HepG2 (cell line): ENCODE results near the gene MGAT4D. TPM values are rescaled to one million over a fixed set of nuclear protein-coding genes. Genes with fewer than 3 reads are reported as not detected.

Experiments
- EED ChIP-seq: sonication (generic); formaldehyde crosslinking; IDR thresholded peaks from 2 replicates; pipeline ENCODE4 v1.5.0; 2020; ENCODE audit warnings: mild to moderate bottlenecking, missing genetic modification reagents
- FOXC1 ChIP-seq: sonication (generic); formaldehyde crosslinking; IDR thresholded peaks from 2 replicates; pipeline ENCODE4 v1.8.0; 2022; ENCODE audit warnings: mild to moderate bottlenecking, missing genetic modification reagents, borderline replicate concordance
- FOXK2 ChIP-seq: fragments of 450-650 bp; IDR thresholded peaks from 2 replicates; pipeline ENCODE4 v1.6.1; 2016
- MXD4 ChIP-seq: IDR thresholded peaks from 2 replicates; pipeline ENCODE4 v1.6.1; 2016; ENCODE audit warnings: mild to moderate bottlenecking, missing biosample characterization, missing genetic modification reagents
- NFYC ChIP-seq: IDR thresholded peaks from 2 replicates; pipeline ENCODE4 v1.6.1; 2016; ENCODE audit warnings: missing genetic modification reagents, missing compliant biosample characterization
- NONO ChIP-seq, 2 experiments: fragments of 450-650 bp in 1 of 2; sonication (generic) in 1 of 2; formaldehyde crosslinking in 1 of 2; IDR thresholded peaks in 1 of 2; conservative IDR thresholded peaks in 1 of 2; 2 replicates each; pipeline versions ENCODE4 v1.6.1 to v1.8.0; 2017 to 2022; ENCODE audit warnings: mild to moderate bottlenecking in 1 of 2, missing genetic modification reagents in 1 of 2, moderate library complexity in 1 of 2
- NR2C2 ChIP-seq: sonication (generic); formaldehyde crosslinking; IDR thresholded peaks from 2 replicates; pipeline ENCODE4 v1.4.0; 2020; ENCODE audit warnings: missing genetic modification reagents, mild to moderate bottlenecking, moderate library complexity, borderline replicate concordance
- NR3C1 ChIP-seq: sonication (generic); formaldehyde crosslinking; IDR thresholded peaks from 2 replicates; pipeline ENCODE4 v1.4.0; 2020; ENCODE audit warnings: missing genetic modification reagents
- SALL1 ChIP-seq: sonication (generic); formaldehyde crosslinking; IDR thresholded peaks from 2 replicates; pipeline ENCODE4 v1.8.0; 2022; ENCODE audit warnings: mild to moderate bottlenecking, missing genetic modification reagents
- SRY ChIP-seq: sonication (generic); formaldehyde crosslinking; IDR thresholded peaks from 2 replicates; pipeline ENCODE4 v1.8.0; 2022; ENCODE audit warnings: mild to moderate bottlenecking, missing genetic modification reagents
- U2AF1 ChIP-seq: fragments of 200-400 bp; formaldehyde crosslinking; optimal IDR thresholded peaks from 2 replicates; pipeline ENCODE3; 2017; ENCODE audit warnings: mild to moderate bottlenecking, low read depth, low read length
- ZFX ChIP-seq: sonication (generic); formaldehyde crosslinking; IDR thresholded peaks from 2 replicates; pipeline ENCODE4 v1.4.0; 2020; ENCODE audit warnings: mild to moderate bottlenecking, low read depth, missing genetic modification reagents, moderate library complexity
- ZNF121 ChIP-seq: sonication (generic); formaldehyde crosslinking; IDR thresholded peaks from 2 replicates; pipeline ENCODE4 v1.5.0; 2020; ENCODE audit warnings: mild to moderate bottlenecking, missing genetic modification reagents
- ZNF136 ChIP-seq: sonication (generic); formaldehyde crosslinking; IDR thresholded peaks from 2 replicates; pipeline ENCODE4 v1.8.1; 2022; ENCODE audit warnings: low read depth, mild to moderate bottlenecking, moderate library complexity, missing genetic modification reagents
- ZNF24 ChIP-seq: fragments of 450-650 bp; IDR thresholded peaks from 2 replicates; pipeline ENCODE4 v1.6.1; 2017; ENCODE audit warnings: antibody characterized with exemption, mild to moderate bottlenecking
- ZNF451 ChIP-seq: sonication (generic); formaldehyde crosslinking; IDR thresholded peaks from 2 replicates; pipeline ENCODE4 v1.5.0; 2020; ENCODE audit warnings: mild to moderate bottlenecking, missing genetic modification reagents
- ZNF562 ChIP-seq: sonication (generic); formaldehyde crosslinking; IDR thresholded peaks from 2 replicates; pipeline ENCODE4 v1.8.0; 2022; ENCODE audit warnings: missing genetic modification reagents, borderline replicate concordance
- ZNF782 ChIP-seq: sonication (generic); formaldehyde crosslinking; IDR thresholded peaks from 2 replicates; pipeline ENCODE4 v1.4.0; 2020; ENCODE audit warnings: missing genetic modification reagents, mild to moderate bottlenecking, borderline replicate concordance
- ZNF788 ChIP-seq: sonication (generic); formaldehyde crosslinking; IDR thresholded peaks from 2 replicates; pipeline ENCODE4 v1.5.0; 2020; ENCODE audit warnings: mild to moderate bottlenecking, missing genetic modification reagents, borderline replicate concordance
- ZNF83 ChIP-seq: sonication (generic); formaldehyde crosslinking; IDR thresholded peaks from 2 replicates; pipeline ENCODE4 v1.4.0; 2020; ENCODE audit warnings: missing genetic modification reagents, mild to moderate bottlenecking, borderline replicate concordance
- polyA plus RNA-seq, 8 experiments: library from polyadenylated mRNA; depleted of rRNA in 3 of 8; stranded (reverse) in 7 of 8; unstranded in 1 of 8; fragments of >200 nt; fragmentation: Illumina TruSeq in 4 of 8; extraction: Trizol in 4 of 8; gene quantifications; 2 replicates each; pipeline versions ENCODE4 v1.2.1 to v1.2.3, GENCODE V29; 2011 to 2016; ENCODE audit warnings: low read depth in 4 of 8, missing spikeins in 1 of 8, mixed read lengths in 1 of 8; ENCODE audit not compliant: insufficient read depth in 1 of 8
- total RNA-seq, 5 experiments: library from RNA; depleted of rRNA; stranded (reverse); fragments of >200 nt; fragmentation: Illumina TruSeq; extraction: Trizol; gene quantifications; 2 replicates each; pipeline ENCODE4 v1.2.3, GENCODE V29; 2016; ENCODE audit warnings: low read depth in 1 of 5
- TF ChIP-seq, protein P1 (sequence below), 2 experiments: IDR thresholded peaks; 2 replicates each; pipeline ENCODE4 v1.6.1; 2011 to 2012; ENCODE audit warnings: low read length in 2 of 2, borderline replicate concordance in 1 of 2, low read depth in 1 of 2, mild to moderate bottlenecking in 1 of 2, moderate library complexity in 1 of 2
- TF ChIP-seq, protein P2 (sequence below): sonication (generic); formaldehyde crosslinking; IDR thresholded peaks from 2 replicates; pipeline ENCODE4 v1.4.0; 2020; ENCODE audit warnings: low read depth, mild to moderate bottlenecking, missing genetic modification reagents
- TF ChIP-seq, protein P3 (sequence below): IDR thresholded peaks from 2 replicates; pipeline ENCODE4 v1.6.1; 2016; ENCODE audit warnings: low read depth, borderline replicate concordance

MGAT4D gene
- total and polyA plus RNA-seq, 2 of the 13 experiments (the other 11 are each of a cell fraction or from before 2014, with no cell fraction given) = not detected

DNA sequence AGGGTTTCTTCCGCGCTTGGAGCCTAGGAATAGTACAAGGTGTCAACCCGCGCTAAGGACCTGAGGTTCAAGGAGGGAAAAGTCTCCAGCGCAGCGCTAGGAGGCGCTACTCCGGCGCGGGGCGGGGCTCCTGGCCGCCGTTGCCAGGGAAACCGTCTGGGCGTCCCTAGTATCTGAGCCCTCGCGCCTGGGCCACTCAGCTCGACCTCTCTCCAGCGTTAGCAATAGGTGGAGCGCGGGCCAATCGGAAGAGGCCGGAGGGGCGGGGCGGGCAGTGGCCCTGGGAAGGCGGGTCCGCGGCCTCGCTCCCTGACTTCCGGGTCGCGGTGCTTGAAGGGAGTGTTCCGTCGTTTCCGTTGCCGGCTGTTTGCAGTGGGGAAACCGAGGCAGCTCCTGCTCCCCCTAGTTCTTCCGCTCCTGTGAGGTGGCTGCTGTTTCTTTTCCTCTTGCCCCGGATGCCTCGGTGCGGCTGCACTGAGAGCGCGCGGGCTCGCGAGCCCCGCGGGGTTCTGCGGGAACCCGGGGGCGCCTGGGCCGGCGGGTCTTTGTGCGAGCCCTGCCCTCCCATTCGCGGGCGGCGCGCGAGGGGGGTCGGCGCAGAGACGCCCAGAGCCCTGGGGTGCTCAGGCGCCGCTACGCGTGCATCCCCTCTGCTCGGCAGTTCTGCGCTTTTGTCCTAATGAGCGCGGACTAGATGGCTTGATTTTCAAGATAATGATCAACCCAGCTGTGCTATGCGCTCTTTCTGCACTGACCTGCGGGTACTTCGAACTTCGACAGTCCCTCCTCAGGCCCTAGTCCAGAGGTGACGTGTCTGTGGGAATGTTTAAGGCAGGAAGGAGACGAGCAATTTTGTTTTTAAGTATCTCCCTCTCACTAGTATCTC, 26.0 kb upstream of the MGAT4D start, which contains the start of gene ELMOD2 (continued):
- peak; percentile 70; the same call in 1 of the 2 replicates for TF ChIP-seq ZNF782 (CRISPR knock-in tag)
- no peak; the same call in 1 of the 2 replicates for TF ChIP-seq ZNF83 (CRISPR knock-in tag)
- no peak for TF ChIP-seq ZNF24
- TF ChIP-seq NONO (IDR thresholded peaks at IDR 0.05) = no peak
- peak; percentile 60; the same call in 1 of the 2 replicates for TF ChIP-seq NONO (CRISPR knock-in tag; conservative IDR thresholded peaks at IDR 0.05)
- TF ChIP-seq EED (CRISPR knock-in tag) = no peak
- TF ChIP-seq NR3C1 = no peak
- peak; percentile 90 for TF ChIP-seq ZNF136
- no peak; the same call in 1 of the 2 replicates for TF ChIP-seq ZNF788 (CRISPR knock-in tag)
- no peak for TF ChIP-seq SRY (CRISPR knock-in tag)
- TF ChIP-seq FOXC1 (CRISPR knock-in tag) = peak; percentile 72; the same call in 1 of the 2 replicates
- peak; percentile 79 for TF ChIP-seq ZFX (CRISPR knock-in tag)
- TF ChIP-seq, protein P1, sequence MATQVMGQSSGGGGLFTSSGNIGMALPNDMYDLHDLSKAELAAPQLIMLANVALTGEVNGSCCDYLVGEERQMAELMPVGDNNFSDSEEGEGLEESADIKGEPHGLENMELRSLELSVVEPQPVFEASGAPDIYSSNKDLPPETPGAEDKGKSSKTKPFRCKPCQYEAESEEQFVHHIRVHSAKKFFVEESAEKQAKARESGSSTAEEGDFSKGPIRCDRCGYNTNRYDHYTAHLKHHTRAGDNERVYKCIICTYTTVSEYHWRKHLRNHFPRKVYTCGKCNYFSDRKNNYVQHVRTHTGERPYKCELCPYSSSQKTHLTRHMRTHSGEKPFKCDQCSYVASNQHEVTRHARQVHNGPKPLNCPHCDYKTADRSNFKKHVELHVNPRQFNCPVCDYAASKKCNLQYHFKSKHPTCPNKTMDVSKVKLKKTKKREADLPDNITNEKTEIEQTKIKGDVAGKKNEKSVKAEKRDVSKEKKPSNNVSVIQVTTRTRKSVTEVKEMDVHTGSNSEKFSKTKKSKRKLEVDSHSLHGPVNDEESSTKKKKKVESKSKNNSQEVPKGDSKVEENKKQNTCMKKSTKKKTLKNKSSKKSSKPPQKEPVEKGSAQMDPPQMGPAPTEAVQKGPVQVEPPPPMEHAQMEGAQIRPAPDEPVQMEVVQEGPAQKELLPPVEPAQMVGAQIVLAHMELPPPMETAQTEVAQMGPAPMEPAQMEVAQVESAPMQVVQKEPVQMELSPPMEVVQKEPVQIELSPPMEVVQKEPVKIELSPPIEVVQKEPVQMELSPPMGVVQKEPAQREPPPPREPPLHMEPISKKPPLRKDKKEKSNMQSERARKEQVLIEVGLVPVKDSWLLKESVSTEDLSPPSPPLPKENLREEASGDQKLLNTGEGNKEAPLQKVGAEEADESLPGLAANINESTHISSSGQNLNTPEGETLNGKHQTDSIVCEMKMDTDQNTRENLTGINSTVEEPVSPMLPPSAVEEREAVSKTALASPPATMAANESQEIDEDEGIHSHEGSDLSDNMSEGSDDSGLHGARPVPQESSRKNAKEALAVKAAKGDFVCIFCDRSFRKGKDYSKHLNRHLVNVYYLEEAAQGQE (IDR thresholded peaks at IDR 0.05; ENCODE audit: borderline replicate concordance in 1 of 2, low read depth in 1 of 2, low read length in 2 of 2) = peak in 1 of 2 experiments; percentile 38; a peak in 1 of 4 replicates
- peak; percentile 84 for TF ChIP-seq NFYC (CRISPR knock-in tag)
- peak; percentile 81 for TF ChIP-seq ZNF121
- TF ChIP-seq, protein P2, sequence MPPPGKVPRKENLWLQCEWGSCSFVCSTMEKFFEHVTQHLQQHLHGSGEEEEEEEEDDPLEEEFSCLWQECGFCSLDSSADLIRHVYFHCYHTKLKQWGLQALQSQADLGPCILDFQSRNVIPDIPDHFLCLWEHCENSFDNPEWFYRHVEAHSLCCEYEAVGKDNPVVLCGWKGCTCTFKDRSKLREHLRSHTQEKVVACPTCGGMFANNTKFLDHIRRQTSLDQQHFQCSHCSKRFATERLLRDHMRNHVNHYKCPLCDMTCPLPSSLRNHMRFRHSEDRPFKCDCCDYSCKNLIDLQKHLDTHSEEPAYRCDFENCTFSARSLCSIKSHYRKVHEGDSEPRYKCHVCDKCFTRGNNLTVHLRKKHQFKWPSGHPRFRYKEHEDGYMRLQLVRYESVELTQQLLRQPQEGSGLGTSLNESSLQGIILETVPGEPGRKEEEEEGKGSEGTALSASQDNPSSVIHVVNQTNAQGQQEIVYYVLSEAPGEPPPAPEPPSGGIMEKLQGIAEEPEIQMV (CRISPR knock-in tag) = no peak
- no peak for TF ChIP-seq U2AF1
- peak; percentile 58; the same call in 1 of the 2 replicates for TF ChIP-seq SALL1 (CRISPR knock-in tag)
- no peak for TF ChIP-seq ZNF562 (CRISPR knock-in tag)
- TF ChIP-seq ZNF451 = 0 out of 2 replicates have a peak, but pooled peaks have one; percentile 64
- TF ChIP-seq, protein P3, sequence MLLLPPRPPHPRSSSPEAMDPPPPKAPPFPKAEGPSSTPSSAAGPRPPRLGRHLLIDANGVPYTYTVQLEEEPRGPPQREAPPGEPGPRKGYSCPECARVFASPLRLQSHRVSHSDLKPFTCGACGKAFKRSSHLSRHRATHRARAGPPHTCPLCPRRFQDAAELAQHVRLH (CRISPR knock-in tag) = peak; percentile 52; the same call in 1 of the 2 replicates
- peak; percentile 49; the same call in 1 of the 2 replicates for TF ChIP-seq MXD4 (CRISPR knock-in tag)
- TF ChIP-seq NR2C2 (CRISPR knock-in tag) = peak; percentile 98
- TF ChIP-seq FOXK2 = no peak
